Measurements from ENCODE around the gene SYT14.
"Not testable (repeated sequence)": the region's sequence is repeated elsewhere in the genome, so short reads cannot be mapped to it uniquely, and the experiment has no call there.

The SYT14 gene

GRCh38 chr1:210187849-210188606 is 250.0 kb downstream of the SYT14 start:
- not testable (repeated sequence) for DNase-seq (ENCODE audit: extremely low spot score, insufficient read length, low read depth); FAIRE-seq

GRCh38 chr1:210189426-210189825 is 251.4 kb downstream of the SYT14 start:
- DNase-seq (ENCODE audit: extremely low spot score, insufficient read length, low read depth) (no peak), FAIRE-seq (no peak)

- FAIRE-seq (no peak), DNase-seq (ENCODE audit: extremely low spot score, insufficient read length, low read depth) (no peak)
Observed at GRCh38 chr1:210195635-210196160, 257.7 kb downstream of the SYT14 start.

DNA sequence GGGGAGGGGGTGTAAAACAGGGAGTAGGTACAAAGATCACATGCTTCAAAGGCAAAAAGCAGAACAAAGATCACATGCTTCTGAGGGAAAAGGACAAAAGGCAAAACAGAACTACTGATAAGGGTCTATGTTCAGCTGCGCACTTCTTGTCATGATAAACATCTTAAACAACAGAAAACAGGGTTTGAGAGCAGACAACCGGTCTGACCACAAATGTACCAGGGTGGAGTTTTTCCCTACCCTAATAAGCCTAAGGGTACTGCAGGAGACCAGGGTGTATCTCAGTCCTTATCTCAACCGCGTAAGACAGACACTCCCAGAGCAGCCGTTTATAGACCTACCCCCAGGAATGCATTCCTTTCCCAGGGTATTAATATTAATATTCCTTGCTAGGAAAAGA is 258.2 kb downstream of the SYT14 start:
- DNase-seq (ENCODE audit: extremely low spot score, insufficient read length, low read depth); FAIRE-seq: not testable (repeated sequence)

- FAIRE-seq: no peak
- no peak for DNase-seq (ENCODE audit: extremely low spot score, insufficient read length, low read depth)
Observed at GRCh38 chr1:210198840-210199239, 260.8 kb downstream of the SYT14 start.

DNA sequence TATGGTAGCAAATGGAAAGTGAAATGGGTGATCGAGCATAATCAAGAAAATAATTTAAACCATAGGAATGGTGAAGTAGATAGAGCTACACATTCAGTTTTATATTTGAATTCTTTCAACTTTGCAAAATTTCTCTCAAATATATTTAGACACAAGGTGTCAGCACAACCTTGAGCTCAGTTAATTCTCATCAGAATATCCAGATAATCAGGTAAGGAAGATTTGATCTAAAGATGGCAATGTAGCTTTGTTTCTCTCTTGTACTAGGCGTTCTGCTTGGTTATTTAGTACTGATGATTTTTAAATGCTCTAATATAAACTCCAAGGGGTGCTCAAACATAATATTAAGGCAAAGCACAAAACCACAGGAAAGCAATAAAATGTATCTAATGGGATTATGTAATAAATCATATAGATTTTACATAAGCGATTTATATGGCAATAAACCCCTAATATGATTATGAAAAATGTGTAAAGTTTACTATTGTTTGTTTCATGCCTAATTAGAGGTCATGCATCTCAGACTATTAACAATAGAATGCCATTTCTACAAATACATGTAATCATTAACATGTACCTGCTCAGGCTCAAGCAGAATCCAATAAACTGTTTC is 262.2 kb downstream of the SYT14 start:
- FAIRE-seq: no peak
- no peak for DNase-seq (ENCODE audit: extremely low spot score, insufficient read length, low read depth)

GRCh38 chr1:210201681-210202080 is 263.7 kb downstream of the SYT14 start:
- FAIRE-seq: no peak

GRCh38 chr1:210207597-210208450 is 269.8 kb downstream of the SYT14 start:
- FAIRE-seq (no peak), DNase-seq (ENCODE audit: extremely low spot score, insufficient read length, low read depth) (no peak)

More at GRCh38 chr1:210201681-210202080, 263.7 kb downstream of the SYT14 start:
- DNase-seq (ENCODE audit: extremely low spot score, insufficient read length, low read depth): no peak

DNA sequence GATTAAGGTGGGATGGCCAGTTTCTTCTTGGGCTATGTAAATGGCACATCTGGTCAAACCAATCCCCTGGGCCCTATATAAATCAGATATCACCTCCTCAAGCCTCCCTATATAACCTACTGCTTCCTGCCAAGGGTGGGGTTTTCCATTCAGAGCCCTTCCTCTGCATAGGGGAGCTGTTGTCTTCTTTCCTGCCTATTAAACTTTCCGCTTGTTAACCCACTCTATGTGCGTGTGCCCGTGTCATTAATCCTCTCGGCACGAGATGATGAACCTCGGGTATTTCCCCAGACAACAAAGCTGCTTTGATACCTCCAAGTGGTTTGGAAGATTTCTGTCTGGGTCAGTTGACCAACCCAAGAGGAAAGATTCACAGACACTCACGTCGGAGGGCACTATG is 275.3 kb downstream of the SYT14 start:
- no peak for DNase-seq (ENCODE audit: extremely low spot score, insufficient read length, low read depth)
- FAIRE-seq: no peak

DNA sequence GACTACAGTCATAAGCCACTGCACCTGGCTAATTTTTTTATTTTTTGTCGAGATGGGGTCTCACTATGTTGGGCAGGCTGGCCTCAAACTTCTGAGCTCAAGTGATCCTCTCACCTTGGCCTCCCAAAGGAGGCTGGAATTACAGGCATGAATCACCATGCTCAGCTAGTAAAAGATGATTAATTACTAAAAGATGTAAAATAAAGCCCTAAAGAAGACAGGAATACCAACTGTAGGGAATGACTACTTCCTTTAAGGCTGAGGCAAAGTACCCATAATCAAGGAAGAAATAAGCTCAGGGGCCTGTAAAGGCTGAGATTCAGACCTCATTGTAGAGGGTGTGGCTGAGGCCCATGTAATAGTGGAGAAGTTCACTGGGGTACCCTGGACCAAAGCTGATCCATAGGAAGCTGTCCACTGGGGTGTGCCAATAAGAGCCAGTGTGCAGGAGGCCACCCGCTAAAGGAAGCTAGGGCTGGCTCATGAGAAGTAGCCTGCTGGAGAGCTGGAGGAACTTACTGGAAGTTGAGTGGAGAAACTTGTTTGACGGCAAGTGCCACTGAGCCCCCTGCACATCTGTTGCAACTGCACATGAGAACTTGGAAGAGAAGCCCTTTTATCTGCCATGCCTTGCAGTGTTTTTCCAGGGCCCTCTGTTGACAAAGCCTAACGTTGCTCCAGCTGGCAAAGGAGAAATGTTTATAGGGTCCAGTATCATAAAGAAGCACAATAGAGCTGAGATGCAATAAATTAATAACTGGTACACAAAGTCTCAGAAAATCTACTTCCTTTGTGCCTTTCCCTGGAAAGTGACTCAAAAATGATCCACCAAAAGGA is 276.8 kb downstream of the SYT14 start:
- DNase-seq (ENCODE audit: extremely low spot score, insufficient read length, low read depth) (no peak), FAIRE-seq (no peak)

DNA sequence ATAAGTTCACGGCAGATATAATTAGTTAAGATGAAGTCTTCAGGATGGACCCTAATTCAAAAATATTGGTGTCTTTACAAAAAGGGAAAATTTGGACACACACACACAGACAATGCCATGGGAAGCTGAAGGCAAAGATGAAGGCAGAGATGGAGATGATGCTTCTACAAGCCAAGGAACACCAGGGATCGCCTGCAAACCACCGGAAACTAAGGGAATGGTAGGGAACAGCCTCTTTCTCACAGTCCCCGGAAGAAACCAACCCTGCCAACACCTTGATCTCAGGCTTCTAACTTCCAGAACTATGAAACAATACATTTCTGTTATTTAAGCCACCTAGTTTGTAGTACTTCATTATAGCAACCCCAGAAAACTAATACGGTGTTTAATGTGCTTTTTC is 279.5 kb downstream of the SYT14 start:
- no peak for FAIRE-seq
- DNase-seq (ENCODE audit: extremely low spot score, insufficient read length, low read depth): no peak

GRCh38 chr1:210218047-210218446 is 280.0 kb downstream of the SYT14 start:
- DNase-seq (ENCODE audit: extremely low spot score, insufficient read length, low read depth) (no peak), FAIRE-seq (no peak)

All from GM18507 (cell line).